Stomach (tissue), 9 donors: ENCODE data around the gene NRG2. TPM values are rescaled to one million over a fixed set of nuclear protein-coding genes. Genes with fewer than 3 reads are reported as not detected.

ENCODE experiments used
- DNase-seq, 2 donors: peaks; one replicate each; pipeline versions ENCODE4 v3.0.0 to v3.0.0-alpha.2; 2013 to 2019
- H3K27ac ChIP-seq, 5 donors: fragments of 200-600 bp in 4 of 5; sonication (generic) in 4 of 5; one replicate each; pipeline ENCODE4 v1.5.1; 2013 to 2019; ENCODE audit warnings: mild to moderate bottlenecking in 1 of 5, moderate library complexity in 1 of 5
- H3K27me3 ChIP-seq, 3 donors: fragments of 200-600 bp; sonication (generic); one replicate each; pipeline ENCODE4 v1.5.1; 2017 to 2019; ENCODE audit warnings: mixed run types in 1 of 3
- H3K36me3 ChIP-seq, 4 donors: fragments of 200-600 bp; sonication (generic); 1 replicate in 3 of 4; 2 replicates in 1 of 4; pipeline ENCODE4 v1.5.1; 2016 to 2019
- H3K4me1 ChIP-seq, 4 donors: fragments of 200-600 bp; sonication (generic); one replicate each; pipeline ENCODE4 v1.5.1; 2016 to 2019
- H3K4me3 ChIP-seq, 4 donors: fragments of 200-600 bp; sonication (generic) in 3 of 4; one replicate each; pipeline ENCODE4 v1.5.1; 2016 to 2019; ENCODE audit warnings: mild to moderate bottlenecking in 1 of 4
- H3K9me3 ChIP-seq, 4 donors: fragments of 200-600 bp; sonication (generic); one replicate each; pipeline ENCODE4 v1.5.1; 2016 to 2019
- EP300 ChIP-seq: sonication (generic); formaldehyde crosslinking; IDR thresholded peaks from one replicate; pipeline ENCODE4 v1.6.1; 2017; ENCODE audit warnings: antibody characterized with exemption
- POLR2A ChIP-seq, 4 donors: fragments of 450-650 bp; IDR thresholded peaks; one replicate each; pipeline ENCODE4 v1.6.1; 2016; ENCODE audit warnings: antibody characterized with exemption in 4 of 4, control low read depth in 2 of 4, mild to moderate bottlenecking in 1 of 4, moderate library complexity in 1 of 4
- POLR2AphosphoS5 ChIP-seq, 3 donors: sonication (generic); formaldehyde crosslinking; IDR thresholded peaks; one replicate each; pipeline ENCODE4 v1.6.1; 2016; ENCODE audit warnings: antibody characterized with exemption in 3 of 3
- WGBS, 5 donors: extraction: QIAGEN DNeasy Blood & Tissue Kit in 3 of 5; methylation state at CpG; one replicate each; pipeline versions ENCODE4 v1.1.5 to v1.1.7; 2013 to 2018; 5-methylcytosine and 5-hydroxymethylcytosine counted together
- intact Hi-C: fragments of 100-400 bp; cut with DNase I; formaldehyde crosslinking; loops from one replicate; pipeline ENCODE4 v1.15.1; 2023; ENCODE audit warnings: low total_unique reads
- polyA plus RNA-seq, 3 donors: library from polyadenylated mRNA; stranded (reverse); fragments of 200-250 nt; gene quantifications; one replicate each; pipeline ENCODE4 v1.2.3, GENCODE V29; 2013
- total RNA-seq, 5 donors: library from RNA; depleted of rRNA; stranded (reverse); fragments of >200 nt; gene quantifications; one replicate each; pipeline versions ENCODE4 v1.1.0 to v1.2.3, GENCODE V29; 2014 to 2016
- TF ChIP-seq, protein P1 (sequence below), 7 experiments: fragments of 450-650 bp in 4 of 7; fragments of 200-600 bp in 3 of 7; sonication (generic) in 3 of 7; IDR thresholded peaks; one replicate each; pipeline ENCODE4 v1.5.1; 2016 to 2019; ENCODE audit warnings: antibody characterized with exemption in 7 of 7, control low read depth in 2 of 7, mild to moderate bottlenecking in 1 of 7
- donor health status: healthy with polysubstance abuse.
- donor health status: Bipolar disorder and iron deficiency.
- donor health status: healthy.

NRG2 gene
- total and polyA plus RNA-seq, 8 donors: 0.25 to 22.2 (median 1.2) TPM; not detected in 1

DNA sequence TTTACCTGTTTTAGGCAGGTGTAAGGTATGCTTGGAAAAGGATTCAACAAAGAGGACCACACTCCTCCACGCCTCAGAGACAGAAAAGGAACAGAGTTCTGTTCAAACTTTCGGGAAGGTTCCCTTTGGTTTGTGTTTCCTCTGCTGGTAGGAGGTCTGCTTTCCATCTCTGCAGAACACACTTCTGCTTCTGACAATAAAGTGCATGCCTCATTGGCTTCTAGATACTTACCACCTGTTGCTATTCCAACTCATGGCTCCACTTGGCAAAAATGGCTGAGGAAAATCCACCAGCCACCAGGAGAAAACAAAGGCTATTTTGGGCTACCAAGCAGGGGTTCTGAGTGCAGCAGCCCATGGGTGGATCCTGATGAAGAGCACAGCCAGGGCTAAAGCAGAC is 112.7 kb downstream of the NRG2 start:
- peaks cover 0 to 5% (median 0%) of the 10 kb centered on the region in 3 donors for H3K27me3 ChIP-seq
- 50 to 87% (median 77%) methylated on average over 2 of the region's 2 CpGs for WGBS, 5 donors

GRCh38 chr5:139926797-139927503 is 116.1 kb downstream of the NRG2 start:
- no peak overlapping the region for H3K27ac ChIP-seq
- no peak for TF ChIP-seq POLR2A (IDR thresholded peaks at IDR 0.05)
- TF ChIP-seq, protein P1, sequence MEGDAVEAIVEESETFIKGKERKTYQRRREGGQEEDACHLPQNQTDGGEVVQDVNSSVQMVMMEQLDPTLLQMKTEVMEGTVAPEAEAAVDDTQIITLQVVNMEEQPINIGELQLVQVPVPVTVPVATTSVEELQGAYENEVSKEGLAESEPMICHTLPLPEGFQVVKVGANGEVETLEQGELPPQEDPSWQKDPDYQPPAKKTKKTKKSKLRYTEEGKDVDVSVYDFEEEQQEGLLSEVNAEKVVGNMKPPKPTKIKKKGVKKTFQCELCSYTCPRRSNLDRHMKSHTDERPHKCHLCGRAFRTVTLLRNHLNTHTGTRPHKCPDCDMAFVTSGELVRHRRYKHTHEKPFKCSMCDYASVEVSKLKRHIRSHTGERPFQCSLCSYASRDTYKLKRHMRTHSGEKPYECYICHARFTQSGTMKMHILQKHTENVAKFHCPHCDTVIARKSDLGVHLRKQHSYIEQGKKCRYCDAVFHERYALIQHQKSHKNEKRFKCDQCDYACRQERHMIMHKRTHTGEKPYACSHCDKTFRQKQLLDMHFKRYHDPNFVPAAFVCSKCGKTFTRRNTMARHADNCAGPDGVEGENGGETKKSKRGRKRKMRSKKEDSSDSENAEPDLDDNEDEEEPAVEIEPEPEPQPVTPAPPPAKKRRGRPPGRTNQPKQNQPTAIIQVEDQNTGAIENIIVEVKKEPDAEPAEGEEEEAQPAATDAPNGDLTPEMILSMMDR (IDR thresholded peaks at IDR 0.05): no peak
- no peak for TF ChIP-seq EP300
- no peak for TF ChIP-seq POLR2AphosphoS5 (IDR thresholded peaks at IDR 0.05)
- 75 to 89% (median 81%) methylated on average over 3 of the region's 3 CpGs for WGBS, 5 donors
- intact Hi-C loops: no loop called here
- no peaks in the 10 kb centered on the region for H3K36me3 ChIP-seq
- H3K4me1 ChIP-seq: no peaks in the 10 kb centered on the region
- DNase-seq: no peak
- H3K4me3 ChIP-seq: no peak overlapping the region
- no peaks in the 10 kb centered on the region for H3K9me3 ChIP-seq
- peaks cover 0 to 5% (median 0%) of the 10 kb centered on the region in 3 donors for H3K27me3 ChIP-seq

More for the DNA sequence above, 112.7 kb downstream of the NRG2 start:
- H3K4me1 ChIP-seq: no peaks in the 10 kb centered on the region
- TF ChIP-seq POLR2AphosphoS5 (IDR thresholded peaks at IDR 0.05) (no peak), POLR2A (IDR thresholded peaks at IDR 0.05) (no peak), EP300 (no peak)
- TF ChIP-seq, protein P1 (IDR thresholded peaks at IDR 0.05): no peak
- H3K36me3 ChIP-seq: no peaks in the 10 kb centered on the region
- H3K4me3 ChIP-seq: no peak overlapping the region
- DNase-seq: no peak
- H3K9me3 ChIP-seq: no peaks in the 10 kb centered on the region
- no peak overlapping the region for H3K27ac ChIP-seq
- intact Hi-C loops: no loop called here

- peaks cover 0 to 5% (median 0%) of the 10 kb centered on the region in 3 donors for H3K27me3 ChIP-seq
- H3K4me1 ChIP-seq: no peaks in the 10 kb centered on the region
- H3K27ac ChIP-seq: no peak overlapping the region
- H3K4me3 ChIP-seq: no peak overlapping the region
- no peaks in the 10 kb centered on the region for H3K36me3 ChIP-seq
- no peak for TF ChIP-seq EP300
- TF ChIP-seq POLR2A (IDR thresholded peaks at IDR 0.05): no peak
- TF ChIP-seq POLR2AphosphoS5 (IDR thresholded peaks at IDR 0.05): no peak
- TF ChIP-seq, protein P1 (IDR thresholded peaks at IDR 0.05): no peak
- DNase-seq: no peak
- WGBS, 5 donors: 77 to 84% (median 82%) methylated on average over 8 to 9 of the region's 9 CpGs
- no peaks in the 10 kb centered on the region for H3K9me3 ChIP-seq
- intact Hi-C loops: no loop called here
These were observed 117.2 kb downstream of the NRG2 start for GRCh38 chr5:139925650-139926640.

- H3K27ac ChIP-seq: no peak overlapping the region
- H3K9me3 ChIP-seq: no peaks in the 10 kb centered on the region
- TF ChIP-seq POLR2AphosphoS5 (IDR thresholded peaks at IDR 0.05) (no peak), POLR2A (IDR thresholded peaks at IDR 0.05) (no peak), EP300 (no peak)
- TF ChIP-seq, protein P1 (IDR thresholded peaks at IDR 0.05): no peak
- no peak for DNase-seq
- 80 to 90% (median 85%) methylated on average over 6 of the region's 6 CpGs for WGBS, 5 donors
- no peaks in the 10 kb centered on the region for H3K36me3 ChIP-seq
- intact Hi-C loops: no loop called here
- no peak overlapping the region for H3K4me3 ChIP-seq
- H3K4me1 ChIP-seq: no peaks in the 10 kb centered on the region
- peaks cover 0 to 5% (median 0%) of the 10 kb centered on the region in 3 donors for H3K27me3 ChIP-seq
These were observed 117.9 kb downstream of the NRG2 start for GRCh38 chr5:139925216-139925562.
